Activated CD4-positive, alpha-beta T cell treated with anti-CD3 and anti-CD28 coated beads, Interleukin-2, amount 10 ng/mL, durations not matched to agents 24 days and 14 days (primary cell): Measurements from ENCODE around the gene RNU6-9. TPM values are rescaled to one million over a fixed set of nuclear protein-coding genes. Genes with fewer than 3 reads are reported as not detected.

Source experiments
- DNase-seq: peaks from one replicate; pipeline ENCODE4 v3.0.0; 2022
- H3K27ac Mint-ChIP-seq: one replicate; pipeline ENCODE4 v1.8.0; 2022; ENCODE audit warnings: mild to moderate bottlenecking, mixed read lengths
- H3K27me3 Mint-ChIP-seq: one replicate; pipeline ENCODE4 v1.8.0; 2022; ENCODE audit warnings: mixed read lengths
- H3K36me3 Mint-ChIP-seq: one replicate; pipeline ENCODE4 v1.8.0; 2022; ENCODE audit warnings: low read depth, mild to moderate bottlenecking, mixed read lengths
- H3K4me1 Mint-ChIP-seq: one replicate; pipeline ENCODE4 v1.8.0; 2021; ENCODE audit warnings: mixed read lengths
- H3K4me3 Mint-ChIP-seq: one replicate; pipeline ENCODE4 v1.8.0; 2022; ENCODE audit warnings: mild to moderate bottlenecking, moderate library complexity, mixed read lengths
- H3K9me3 Mint-ChIP-seq: one replicate; pipeline ENCODE4 v1.8.0; 2021; ENCODE audit warnings: mixed read lengths
- intact Hi-C: fragments of 100-400 bp; cut with micrococcal nuclease; formaldehyde crosslinking; loops from one replicate; pipeline ENCODE4 v1.15.1; 2023
- total RNA-seq: library from RNA; stranded (reverse); gene quantifications from 2 replicates; pipeline ENCODE4 v1.2.3, GENCODE V29; 2022

The RNU6-9 gene
- total RNA-seq, 1 donor from 2014 or later = not detected

DNA sequence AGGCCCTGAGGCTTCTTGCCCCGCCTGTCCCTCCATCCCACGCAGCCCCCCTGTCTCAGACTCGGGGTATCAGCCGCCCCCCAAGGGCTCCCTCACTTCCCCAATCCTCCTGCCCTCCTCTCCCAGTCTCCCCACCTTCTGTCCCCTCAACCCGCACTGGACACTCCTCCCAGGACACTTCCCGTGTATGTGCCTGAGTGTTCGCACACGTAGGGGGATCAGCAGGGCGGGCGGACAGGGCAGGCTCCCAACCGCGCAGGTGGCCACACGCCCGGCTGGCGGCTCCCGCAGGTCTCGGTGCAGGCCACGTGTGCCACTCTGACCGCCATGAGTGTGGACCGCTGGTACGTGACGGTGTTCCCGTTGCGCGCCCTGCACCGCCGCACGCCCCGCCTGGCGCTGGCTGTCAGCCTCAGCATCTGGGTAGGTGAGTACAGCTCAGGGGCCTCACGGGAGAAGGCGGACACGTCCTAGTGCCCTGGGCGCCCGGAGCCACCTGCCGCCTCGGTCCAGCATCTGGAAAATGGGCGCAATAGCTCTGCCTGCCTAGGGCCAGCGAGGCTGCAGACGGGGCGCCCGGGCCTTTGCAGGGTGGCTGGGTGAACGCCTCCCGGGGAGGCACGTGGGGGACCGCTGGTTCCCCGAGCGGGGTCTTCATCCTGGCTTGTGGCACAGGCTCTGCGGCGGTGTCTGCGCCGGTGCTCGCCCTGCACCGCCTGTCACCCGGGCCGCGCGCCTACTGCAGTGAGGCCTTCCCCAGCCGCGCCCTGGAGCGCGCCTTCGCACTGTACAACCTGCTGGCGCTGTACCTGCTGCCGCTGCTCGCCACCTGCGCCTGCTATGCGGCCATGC, 26.1 kb downstream of the RNU6-9 start:
- peaks cover 2% of the 10 kb centered on the region for H3K27me3 Mint-ChIP-seq
- DNase-seq = peak; percentile 82
- H3K9me3 Mint-ChIP-seq = no peaks in the 10 kb centered on the region
- intact Hi-C loops = loop anchor here (1.0 to 5.0 kb wide), 4 partner anchors 149 to 321 kb away; partner anchors contain the start of gene ATP5F1D
- peak overlapping the region; percentile 73 for H3K27ac Mint-ChIP-seq
- peaks cover 18% of the 10 kb centered on the region for H3K4me1 Mint-ChIP-seq
- H3K4me3 Mint-ChIP-seq = peak overlapping the region; percentile 75
- H3K36me3 Mint-ChIP-seq = peaks cover 1% of the 10 kb centered on the region

DNA sequence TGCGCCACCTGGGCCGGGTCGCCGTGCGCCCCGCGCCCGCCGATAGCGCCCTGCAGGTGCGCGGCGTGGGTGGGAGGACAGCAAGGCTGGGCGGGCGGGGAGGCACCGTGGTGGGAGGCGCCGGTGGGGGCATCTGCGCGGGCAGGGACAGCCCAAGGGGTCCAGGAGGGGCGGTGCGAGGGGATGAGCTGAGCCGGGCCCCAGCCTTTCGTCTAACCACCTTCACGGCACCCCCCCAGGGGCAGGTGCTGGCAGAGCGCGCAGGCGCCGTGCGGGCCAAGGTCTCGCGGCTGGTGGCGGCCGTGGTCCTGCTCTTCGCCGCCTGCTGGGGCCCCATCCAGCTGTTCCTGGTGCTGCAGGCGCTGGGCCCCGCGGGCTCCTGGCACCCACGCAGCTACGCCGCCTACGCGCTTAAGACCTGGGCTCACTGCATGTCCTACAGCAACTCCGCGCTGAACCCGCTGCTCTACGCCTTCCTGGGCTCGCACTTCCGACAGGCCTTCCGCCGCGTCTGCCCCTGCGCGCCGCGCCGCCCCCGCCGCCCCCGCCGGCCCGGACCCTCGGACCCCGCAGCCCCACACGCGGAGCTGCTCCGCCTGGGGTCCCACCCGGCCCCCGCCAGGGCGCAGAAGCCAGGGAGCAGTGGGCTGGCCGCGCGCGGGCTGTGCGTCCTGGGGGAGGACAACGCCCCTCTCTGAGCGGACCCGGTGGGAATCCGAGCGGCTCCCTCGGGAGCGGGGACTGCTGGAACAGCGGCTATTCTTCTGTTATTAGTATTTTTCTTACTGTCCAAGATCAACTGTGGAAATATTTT, 27.0 kb downstream of the RNU6-9 start:
- Mint-ChIP-seq H3K9me3 (no peaks in the 10 kb centered on the region), H3K27me3 (peaks cover 2% of the 10 kb centered on the region), H3K27ac (peak overlapping the region; percentile 92), H3K36me3 (peaks cover 1% of the 10 kb centered on the region), H3K4me1 (peaks cover 16% of the 10 kb centered on the region), H3K4me3 (peak overlapping the region; percentile 86)
- peak; percentile 90 for DNase-seq
- intact Hi-C loops = loop anchor here (1.0 to 5.0 kb wide), 4 partner anchors 150 to 321 kb away; partner anchors contain the start of gene ATP5F1D

DNA sequence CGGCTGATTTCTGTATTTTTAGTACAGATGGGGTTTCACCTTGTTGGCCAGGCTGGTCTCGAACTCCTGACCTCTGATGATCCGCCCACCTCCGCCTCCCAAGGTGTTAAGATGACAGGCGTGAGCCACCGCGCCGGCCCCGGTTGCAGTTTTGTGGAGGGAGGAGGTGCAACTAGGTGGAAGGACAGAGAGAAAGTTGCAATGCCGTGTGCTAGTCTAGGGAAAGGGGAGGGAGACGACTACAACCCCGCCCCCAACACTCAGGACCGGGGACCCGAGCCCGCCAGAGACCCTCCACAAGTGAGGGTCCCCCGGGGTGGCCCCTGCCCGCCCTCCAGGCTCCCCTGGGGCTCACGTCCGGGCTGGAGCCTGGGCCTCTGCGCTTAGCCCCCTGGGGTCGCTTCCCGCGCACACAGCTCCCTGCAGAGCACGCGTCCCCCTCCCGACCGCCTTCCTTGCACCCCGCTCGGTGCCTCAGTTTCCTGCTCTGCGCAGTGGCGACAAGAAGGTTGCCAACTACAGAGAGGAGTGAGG, 31.3 kb downstream of the RNU6-9 start:
- Mint-ChIP-seq H3K36me3 (peaks cover 1% of the 10 kb centered on the region), H3K4me3 (peak overlapping the region; percentile 86), H3K27me3 (no peaks in the 10 kb centered on the region), H3K27ac (peak overlapping the region; percentile 81), H3K9me3 (no peaks in the 10 kb centered on the region), H3K4me1 (peaks cover 12% of the 10 kb centered on the region)
- intact Hi-C loops = loop anchor here (1.0 to 5.0 kb wide), 4 partner anchors 60 to 268 kb away; partner anchors contain the start of genes PTBP1 and WDR18
- DNase-seq = peak; percentile 79

DNA sequence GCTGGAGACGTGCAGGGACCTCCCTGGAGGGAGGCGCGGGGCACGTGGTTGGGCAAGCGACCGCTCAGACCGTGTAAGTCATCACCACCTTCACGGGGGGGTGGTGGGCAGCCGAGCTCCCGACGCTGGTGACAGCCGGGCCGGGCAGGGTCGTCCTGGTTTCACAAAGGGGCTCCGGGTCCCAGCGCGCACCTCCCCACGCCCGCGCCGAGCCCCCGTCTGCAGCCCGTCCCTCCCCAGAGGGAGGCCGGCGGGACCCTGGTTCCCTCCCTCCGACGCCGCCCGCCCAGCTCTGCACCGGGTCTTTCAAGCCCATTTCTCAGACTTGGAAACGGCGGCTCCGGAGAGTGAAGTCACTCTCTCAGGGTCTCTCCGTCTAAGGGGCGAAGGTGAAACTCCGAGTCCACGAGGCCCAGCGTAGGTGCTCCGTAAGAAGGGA, 31.8 kb downstream of the RNU6-9 start:
- no peaks in the 10 kb centered on the region for H3K9me3 Mint-ChIP-seq
- H3K27me3 Mint-ChIP-seq = no peaks in the 10 kb centered on the region
- peak overlapping the region; percentile 83 for H3K27ac Mint-ChIP-seq
- intact Hi-C loops = loop anchor here (1.0 to 2.0 kb wide), 2 partner anchors 59 to 128 kb away; partner anchors contain the start of genes PTBP1 and WDR18
- peaks cover 3% of the 10 kb centered on the region for H3K36me3 Mint-ChIP-seq
- peak overlapping the region; percentile 86 for H3K4me3 Mint-ChIP-seq
- no peak for DNase-seq
- H3K4me1 Mint-ChIP-seq = peaks cover 12% of the 10 kb centered on the region

DNA sequence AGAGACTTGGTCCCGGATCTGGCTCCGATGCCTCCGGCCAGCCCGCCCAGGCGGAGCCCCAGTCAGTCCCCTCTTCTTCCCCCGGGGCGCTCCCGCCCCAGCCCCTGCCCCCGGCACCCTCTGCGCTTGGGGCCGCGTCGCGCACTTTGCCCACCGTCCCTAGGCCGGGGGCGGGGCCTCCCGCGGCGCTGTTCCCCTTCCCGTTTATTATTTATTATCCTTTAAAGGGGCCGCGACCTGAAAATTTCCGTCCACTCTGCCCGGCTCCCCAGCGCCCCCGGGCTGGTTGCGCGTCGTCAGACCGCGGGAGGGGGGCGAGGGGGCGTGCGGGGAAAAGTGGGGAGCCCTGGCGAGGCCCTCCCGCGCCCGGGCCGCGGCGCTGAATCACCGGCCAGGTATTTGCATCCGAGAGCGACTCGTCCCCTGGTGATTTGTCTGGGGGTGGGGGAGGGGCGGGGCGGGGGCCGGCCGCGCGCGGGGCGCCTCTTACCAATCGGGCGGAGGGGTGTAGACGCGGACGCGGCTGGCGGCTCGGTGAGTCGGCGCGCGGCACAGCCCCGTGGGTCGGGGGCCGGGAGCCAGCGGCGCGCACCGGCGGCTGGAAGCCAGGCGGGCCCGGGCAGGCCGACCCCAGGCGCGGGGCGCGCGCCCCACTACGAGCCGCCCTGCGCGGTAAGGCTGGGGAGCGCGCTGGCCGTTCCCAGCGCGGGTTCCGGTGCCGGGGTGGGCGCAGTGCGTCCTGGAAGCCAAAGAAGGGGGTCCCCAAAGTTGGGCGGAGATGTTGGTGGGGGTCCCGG, 32.4 kb downstream of the RNU6-9 start, which contains the start of gene ARID3A:
Gene ARID3A (plus strand): TSS at position 510 of the 797 bp plus-strand sequence. CDS start 3,494 bp downstream, outside the sequence.
- Mint-ChIP-seq H3K27ac (peak within 1 kb of the TSS; percentile 83), H3K4me1 (peaks cover 11% of the 10 kb centered on the region), H3K9me3 (no peaks in the 10 kb centered on the region), H3K4me3 (peak within 1 kb of the TSS; percentile 86), H3K27me3 (no peaks in the 10 kb centered on the region), H3K36me3 (peaks cover 2% of the 10 kb centered on the region)
- peak; percentile 94 for DNase-seq
- intact Hi-C loops = loop anchor here (1.0 to 2.0 kb wide), 2 partner anchors 59 to 129 kb away; partner anchors contain the start of genes PTBP1 and WDR18

DNA sequence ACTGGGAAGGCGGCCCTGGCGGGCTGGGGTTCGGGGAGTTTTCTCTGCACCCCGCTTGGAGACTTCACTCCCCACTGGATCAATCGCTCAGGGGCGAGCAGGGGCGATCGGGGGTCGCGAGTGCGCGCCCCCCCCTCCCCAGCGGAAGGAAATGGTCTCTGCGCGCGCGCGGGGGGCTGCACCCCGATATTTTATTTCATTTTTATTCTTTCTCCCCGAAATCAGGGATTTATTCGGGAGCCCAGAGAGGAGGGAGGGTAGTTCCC, 33.0 kb downstream of the RNU6-9 start:
- no peaks in the 10 kb centered on the region for H3K27me3 Mint-ChIP-seq
- peak overlapping the region; percentile 81 for H3K4me3 Mint-ChIP-seq
- DNase-seq = no peak
- no peak overlapping the region for H3K27ac Mint-ChIP-seq
- intact Hi-C loops = no loop called here
- H3K4me1 Mint-ChIP-seq = peaks cover 8% of the 10 kb centered on the region
- H3K9me3 Mint-ChIP-seq = no peaks in the 10 kb centered on the region
- peaks cover 5% of the 10 kb centered on the region for H3K36me3 Mint-ChIP-seq

DNA sequence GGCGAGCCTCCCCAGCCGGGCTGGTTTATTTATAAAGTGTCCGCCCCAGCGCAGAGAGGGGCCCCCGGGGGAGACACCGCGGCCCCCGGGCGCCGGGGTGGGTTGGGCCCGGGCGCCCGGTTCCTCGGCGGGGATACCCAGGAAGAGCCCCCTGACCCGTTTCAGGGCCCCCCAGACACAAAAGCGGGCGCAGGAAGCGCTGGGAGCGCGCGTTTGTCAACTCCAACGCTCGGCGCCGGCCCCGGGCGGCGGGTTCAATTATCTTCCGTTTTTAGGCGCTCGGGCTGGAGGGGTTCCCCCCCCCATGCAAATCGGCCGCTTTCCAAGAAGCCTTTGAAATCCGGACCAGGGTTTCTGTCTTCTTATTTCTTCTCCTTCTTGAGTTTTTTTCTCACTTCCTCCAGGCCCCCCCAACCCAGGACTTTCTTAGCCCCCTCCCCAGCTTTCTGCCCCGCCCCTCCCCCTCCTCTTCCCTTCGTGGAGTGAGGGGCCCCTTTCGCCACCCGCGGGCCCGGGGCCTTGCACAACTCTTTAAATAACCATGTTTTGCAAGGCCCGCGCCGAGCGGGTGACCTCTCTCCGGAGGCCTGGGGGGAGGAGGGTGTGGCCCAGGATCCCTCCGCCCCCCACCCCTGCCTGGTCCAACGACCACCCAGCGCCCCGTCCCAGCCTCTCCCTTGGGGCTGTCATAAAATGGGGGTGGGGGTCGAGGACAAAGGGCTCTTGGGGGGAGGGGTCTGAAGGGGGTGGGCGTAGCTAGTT, 33.5 kb downstream of the RNU6-9 start:
- H3K27ac Mint-ChIP-seq = peak overlapping the region; percentile 76
- H3K9me3 Mint-ChIP-seq = no peaks in the 10 kb centered on the region
- H3K4me3 Mint-ChIP-seq = peak overlapping the region; percentile 81

DNA sequence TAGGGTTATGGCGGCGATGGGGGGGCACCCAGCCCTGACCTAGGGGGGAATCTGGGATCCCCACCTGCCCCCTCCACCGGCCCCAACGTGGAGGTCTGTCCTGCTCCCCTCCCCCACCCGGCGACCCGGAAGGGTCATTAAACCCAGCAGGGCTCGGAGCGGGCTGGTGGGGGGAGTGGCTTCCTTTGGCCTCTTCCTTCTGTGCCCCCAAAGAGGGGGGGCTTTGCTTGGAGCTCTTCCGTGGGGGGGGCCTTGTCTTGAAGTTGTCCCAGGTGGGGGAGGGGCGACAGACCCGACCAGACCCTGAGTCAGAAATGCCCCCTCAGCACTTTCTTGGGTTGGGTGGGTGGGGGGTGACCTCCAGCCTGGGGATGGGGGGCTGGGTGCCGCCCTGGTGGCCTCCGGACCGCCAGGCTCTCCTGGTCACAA, 34.1 kb downstream of the RNU6-9 start:
- intact Hi-C loops = no loop called here
- Mint-ChIP-seq H3K27ac (no peak overlapping the region), H3K9me3 (no peaks in the 10 kb centered on the region), H3K4me3 (peak overlapping the region; percentile 23), H3K27me3 (no peaks in the 10 kb centered on the region), H3K36me3 (peaks cover 7% of the 10 kb centered on the region), H3K4me1 (peaks cover 5% of the 10 kb centered on the region)
- DNase-seq = no peak

More for the DNA sequence above, 33.5 kb downstream of the RNU6-9 start:
- H3K36me3 Mint-ChIP-seq = peaks cover 5% of the 10 kb centered on the region
- DNase-seq = peak; percentile 83
- H3K4me1 Mint-ChIP-seq = peaks cover 4% of the 10 kb centered on the region
- intact Hi-C loops = no loop called here
- H3K27me3 Mint-ChIP-seq = no peaks in the 10 kb centered on the region

DNA sequence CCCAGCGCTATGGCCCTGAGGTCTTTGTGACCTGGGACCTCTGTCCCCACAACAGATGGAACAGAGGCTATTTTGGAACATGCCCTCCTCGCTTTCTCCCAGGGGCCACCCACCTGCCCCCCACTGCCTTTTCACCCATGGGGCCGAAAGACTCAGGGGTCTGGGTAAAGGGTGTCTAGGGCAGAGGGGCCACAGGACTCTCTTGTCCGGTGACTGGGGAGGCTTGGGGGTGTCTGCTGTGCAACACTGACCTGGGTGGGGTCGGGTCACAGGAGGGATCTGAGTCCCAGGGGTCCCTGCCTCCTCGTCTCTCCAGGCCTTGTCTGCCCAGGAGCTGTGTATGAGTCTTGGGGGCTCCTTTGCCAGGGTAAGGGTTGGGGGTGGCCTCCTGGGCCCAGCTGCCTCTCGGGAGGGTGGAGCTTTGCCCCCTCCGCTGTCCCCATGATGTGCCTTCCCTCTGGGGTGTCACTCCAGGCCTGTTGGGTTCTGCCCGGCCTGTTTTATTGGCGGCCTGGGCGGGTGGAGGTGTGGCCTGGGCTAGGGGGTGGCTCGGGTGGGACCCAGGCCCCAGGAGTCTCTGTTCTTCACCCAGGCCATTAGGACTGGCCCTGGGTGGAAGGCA, 34.6 kb downstream of the RNU6-9 start:
- Mint-ChIP-seq H3K4me3 (peak overlapping the region; percentile 23), H3K9me3 (no peaks in the 10 kb centered on the region)

DNA sequence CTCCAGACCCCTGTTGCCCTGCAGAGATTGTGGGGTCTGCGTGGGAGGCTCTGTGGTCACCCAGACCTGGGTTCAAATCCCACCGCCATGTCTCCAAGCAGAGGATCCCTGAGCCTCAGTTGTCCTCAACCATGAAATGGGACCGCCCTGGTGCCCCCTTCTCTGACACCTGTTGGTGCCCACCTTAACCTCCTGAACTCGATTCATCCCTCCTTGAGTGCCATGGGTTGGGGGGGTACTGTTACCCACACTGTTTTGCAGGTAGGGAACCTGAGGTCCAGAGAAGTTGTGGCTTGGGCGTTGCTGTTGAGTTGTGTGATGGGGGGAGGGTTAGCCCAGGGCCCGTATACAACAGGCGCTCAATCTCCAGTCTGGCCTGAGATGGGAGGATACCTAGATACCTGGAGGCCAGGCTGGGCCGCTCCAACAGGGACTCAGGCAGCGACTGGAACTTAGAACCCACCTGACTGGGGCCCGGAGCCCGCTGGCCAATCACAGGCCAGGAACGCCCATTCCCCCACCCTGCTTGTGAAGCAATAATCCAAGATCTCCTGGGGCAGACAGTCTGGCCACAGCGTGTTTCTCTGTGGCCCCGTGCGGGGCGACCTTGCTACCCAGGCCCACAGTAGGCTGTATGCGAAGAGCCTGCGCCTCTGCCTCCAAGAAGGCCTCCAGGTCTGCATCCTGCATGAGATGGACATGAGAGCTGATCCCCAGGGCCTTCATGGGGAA, 35.4 kb downstream of the RNU6-9 start:
- peaks cover 8% of the 10 kb centered on the region for H3K4me1 Mint-ChIP-seq
- peaks cover 7% of the 10 kb centered on the region for H3K36me3 Mint-ChIP-seq
- no peaks in the 10 kb centered on the region for H3K9me3 Mint-ChIP-seq
- H3K4me3 Mint-ChIP-seq = no peak overlapping the region
- intact Hi-C loops = no loop called here
- no peak for DNase-seq
- no peaks in the 10 kb centered on the region for H3K27me3 Mint-ChIP-seq
- no peak overlapping the region for H3K27ac Mint-ChIP-seq

More for the DNA sequence above, 34.6 kb downstream of the RNU6-9 start:
- Mint-ChIP-seq H3K4me1 (peaks cover 7% of the 10 kb centered on the region), H3K36me3 (peaks cover 7% of the 10 kb centered on the region), H3K27ac (no peak overlapping the region), H3K27me3 (no peaks in the 10 kb centered on the region)
- no peak for DNase-seq
- intact Hi-C loops = no loop called here

DNA sequence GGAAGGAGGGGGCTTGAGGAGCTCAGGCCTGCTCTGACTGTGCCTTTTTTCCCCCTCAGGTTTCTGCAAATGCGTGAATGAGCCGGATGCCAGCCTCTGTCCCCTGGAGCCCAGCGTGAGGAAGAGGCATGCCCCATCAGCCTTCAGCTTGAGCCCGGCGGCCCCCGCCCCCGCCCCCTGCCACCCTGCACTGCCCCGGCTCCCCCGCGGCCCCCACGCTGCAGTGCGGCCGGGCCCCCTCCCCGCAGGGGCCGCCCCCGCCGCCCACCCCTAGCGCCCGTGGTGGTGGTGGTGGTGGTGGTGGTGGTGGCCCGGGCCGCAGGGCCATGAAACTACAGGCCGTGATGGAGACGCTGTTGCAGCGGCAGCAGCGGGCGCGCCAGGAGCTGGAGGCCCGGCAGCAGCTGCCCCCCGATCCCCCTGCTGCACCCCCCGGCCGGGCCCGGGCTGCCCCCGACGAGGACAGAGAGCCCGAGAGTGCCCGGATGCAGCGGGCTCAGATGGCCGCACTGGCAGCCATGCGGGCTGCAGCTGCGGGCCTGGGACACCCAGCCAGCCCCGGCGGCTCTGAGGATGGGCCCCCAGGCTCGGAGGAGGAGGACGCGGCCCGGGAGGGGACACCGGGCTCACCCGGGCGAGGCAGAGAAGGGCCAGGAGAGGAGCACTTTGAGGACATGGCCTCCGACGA, 36.1 kb downstream of the RNU6-9 start:
- peaks cover 7% of the 10 kb centered on the region for H3K36me3 Mint-ChIP-seq
- H3K9me3 Mint-ChIP-seq = no peaks in the 10 kb centered on the region
- no peak overlapping the region for H3K27ac Mint-ChIP-seq
- no peaks in the 10 kb centered on the region for H3K27me3 Mint-ChIP-seq
- no peak overlapping the region for H3K4me3 Mint-ChIP-seq
- intact Hi-C loops = no loop called here
- peaks cover 8% of the 10 kb centered on the region for H3K4me1 Mint-ChIP-seq
- no peak for DNase-seq
